ENCODE results near the gene UBXN4.

- TF ChIP-seq EZH2 (IDR thresholded peaks at IDR 0.05; ENCODE audit: low read length, missing control alignments) (no peak), CTCF (conservative IDR thresholded peaks at IDR 0.05 in 1 of 2, IDR thresholded peaks at IDR 0.05 in 1 of 2; ENCODE audit: low read depth in 1 of 2, low read length in 2 of 2) (no peak)
Observed at GRCh38 chr2:135782231-135782630, 40.6 kb downstream of the UBXN4 start.
